ENCODE data around the gene FOXK1.

GRCh38 chr7:4791101-4791737 is 109.1 kb downstream of the FOXK1 start:
- TF ChIP-seq CTCF (conservative IDR thresholded peaks at IDR 0.05 in 1 of 2, IDR thresholded peaks at IDR 0.05 in 1 of 2; ENCODE audit: low read depth in 1 of 2, low read length in 2 of 2) (no peak), EZH2 (IDR thresholded peaks at IDR 0.05; ENCODE audit: low read length, missing control alignments) (no peak)

Data from fibroblast of lung (primary cell).